Left kidney (tissue), 2 donors: ENCODE measurements around the gene ITPRIPL2. TPM values are rescaled to one million over a fixed set of nuclear protein-coding genes. Genes with fewer than 3 reads are reported as not detected.

Source experiments
- DNase-seq: peaks from one replicate; pipeline ENCODE4 v3.0.0-alpha.2; 2013
- polyA plus RNA-seq: library from polyadenylated mRNA; unstranded; fragments of 120-200 nt; gene quantifications from one replicate; pipeline ENCODE4 v1.2.1, GENCODE V29; 2013; ENCODE audit not compliant: insufficient read length

Gene ITPRIPL2
- polyA plus RNA-seq, 1 donor = 15.9 TPM

- DNase-seq = no peak
These were observed 5.2 kb downstream of the ITPRIPL2 start for GRCh38 chr16:19118938-19119431.

DNA sequence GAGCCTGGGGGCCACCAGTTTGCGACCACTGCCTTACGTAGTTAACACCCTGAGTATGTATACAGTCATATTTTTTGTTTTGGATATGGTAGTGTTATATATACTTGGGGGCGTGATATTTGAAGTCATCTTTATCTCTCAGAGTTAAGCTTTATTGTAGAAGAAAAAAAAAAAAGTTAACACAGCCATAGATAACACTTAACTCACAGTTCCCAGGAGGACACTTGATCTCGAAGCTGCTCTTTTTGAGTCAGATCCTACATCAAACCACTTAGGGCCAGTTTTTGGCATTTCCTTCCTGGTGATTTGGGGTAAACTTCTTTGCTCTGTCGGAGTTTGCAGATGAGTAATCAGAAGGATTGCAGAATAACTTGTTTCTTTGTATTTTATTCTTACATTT is 5.8 kb downstream of the ITPRIPL2 start:
- DNase-seq = no peak

DNA sequence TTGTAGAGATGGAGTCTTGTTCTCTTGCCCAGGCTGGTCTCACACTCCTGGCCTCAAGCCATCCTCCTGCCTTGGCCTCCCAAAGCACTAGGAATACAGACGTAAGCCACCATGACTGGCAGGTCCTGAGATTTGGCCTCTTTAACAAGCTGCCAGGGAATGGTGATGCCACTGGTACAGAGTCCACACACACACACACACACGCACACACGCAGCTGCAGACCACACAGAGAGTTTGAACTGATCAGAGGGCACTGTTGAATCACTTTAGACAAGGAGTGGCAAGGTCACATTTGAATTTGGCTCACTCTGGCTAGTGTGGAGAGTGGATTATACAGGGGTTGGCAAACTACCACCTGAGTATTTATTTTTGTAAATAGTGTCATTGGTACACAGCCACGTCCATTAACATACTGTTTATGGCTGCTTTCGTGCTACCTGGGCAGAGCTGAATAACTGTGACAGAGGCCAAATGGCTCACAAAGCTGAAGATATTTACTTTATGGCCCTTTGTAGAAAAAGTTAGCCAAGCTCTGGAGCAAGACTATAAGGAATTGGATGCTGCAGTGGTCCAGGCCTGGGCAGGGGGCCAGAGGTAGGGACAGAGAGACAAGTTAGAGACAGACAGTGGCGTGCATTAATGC is 9.9 kb downstream of the ITPRIPL2 start:
- DNase-seq = no peak

DNA sequence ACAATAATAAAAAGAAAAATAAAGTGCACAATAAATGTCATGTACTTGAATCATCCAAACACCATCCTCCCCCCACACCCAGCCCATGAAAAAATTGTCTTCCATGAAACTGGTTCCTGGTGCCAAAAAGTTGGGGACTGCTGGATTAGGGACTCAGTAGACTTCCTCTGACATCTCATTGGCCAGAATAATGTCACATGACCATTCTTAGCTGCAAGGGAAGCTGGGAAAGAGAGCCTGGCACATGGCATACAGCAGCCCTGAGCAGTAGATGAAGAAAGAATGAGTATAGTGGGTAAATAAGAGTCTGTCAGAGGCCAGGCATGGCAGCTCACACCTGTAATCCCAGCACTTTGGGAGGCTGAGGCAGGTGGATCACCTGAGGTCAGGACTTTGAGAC is 12.5 kb downstream of the ITPRIPL2 start:
- no peak for DNase-seq

- DNase-seq = no peak
These were observed 13.4 kb downstream of the ITPRIPL2 start for GRCh38 chr16:19127205-19127604.

DNA sequence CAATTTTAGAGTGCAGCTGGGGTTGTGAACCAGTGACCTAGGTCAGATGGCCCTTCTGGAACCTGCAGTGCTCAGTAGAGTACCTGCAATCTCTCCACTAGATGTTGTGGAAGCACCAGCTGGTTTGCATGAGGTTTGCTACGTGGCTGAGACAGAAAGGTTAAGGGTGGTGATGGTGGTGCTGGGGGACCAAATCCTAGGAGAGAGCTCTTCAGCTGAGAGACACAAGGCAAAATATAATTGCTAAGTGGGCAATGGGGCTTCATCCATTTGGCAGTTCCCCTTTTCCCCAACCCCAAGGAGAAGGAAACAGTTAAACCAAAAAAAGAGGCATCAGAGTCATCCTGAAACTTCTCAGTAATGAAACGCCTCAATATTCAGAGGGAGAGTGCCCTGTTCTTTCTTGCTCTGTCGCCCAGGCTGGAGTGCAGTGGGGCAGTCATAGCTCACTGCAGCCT is 13.9 kb downstream of the ITPRIPL2 start:
- DNase-seq = no peak

- DNase-seq = no peak
These were observed 14.9 kb downstream of the ITPRIPL2 start for GRCh38 chr16:19128454-19129200.

DNA sequence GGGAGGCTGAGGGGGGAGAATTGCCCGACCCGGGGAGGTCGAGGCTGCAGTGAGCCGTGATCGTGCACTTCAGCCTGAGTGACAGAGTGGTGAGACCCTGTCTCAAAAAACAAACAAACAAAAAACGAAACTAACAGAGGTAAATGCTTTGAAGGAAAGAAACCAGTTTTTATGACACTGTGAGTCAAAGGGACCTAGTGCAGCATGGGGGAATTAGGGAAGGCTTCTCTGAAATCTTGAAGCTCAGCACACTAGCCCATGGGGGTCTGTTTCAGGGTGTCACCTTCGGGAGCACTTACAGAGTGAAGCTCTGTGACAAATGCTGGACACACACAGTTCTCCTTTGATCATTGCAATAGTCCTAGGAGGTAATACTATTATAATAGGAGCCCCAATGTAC is 16.6 kb downstream of the ITPRIPL2 start:
- no peak for DNase-seq

DNA sequence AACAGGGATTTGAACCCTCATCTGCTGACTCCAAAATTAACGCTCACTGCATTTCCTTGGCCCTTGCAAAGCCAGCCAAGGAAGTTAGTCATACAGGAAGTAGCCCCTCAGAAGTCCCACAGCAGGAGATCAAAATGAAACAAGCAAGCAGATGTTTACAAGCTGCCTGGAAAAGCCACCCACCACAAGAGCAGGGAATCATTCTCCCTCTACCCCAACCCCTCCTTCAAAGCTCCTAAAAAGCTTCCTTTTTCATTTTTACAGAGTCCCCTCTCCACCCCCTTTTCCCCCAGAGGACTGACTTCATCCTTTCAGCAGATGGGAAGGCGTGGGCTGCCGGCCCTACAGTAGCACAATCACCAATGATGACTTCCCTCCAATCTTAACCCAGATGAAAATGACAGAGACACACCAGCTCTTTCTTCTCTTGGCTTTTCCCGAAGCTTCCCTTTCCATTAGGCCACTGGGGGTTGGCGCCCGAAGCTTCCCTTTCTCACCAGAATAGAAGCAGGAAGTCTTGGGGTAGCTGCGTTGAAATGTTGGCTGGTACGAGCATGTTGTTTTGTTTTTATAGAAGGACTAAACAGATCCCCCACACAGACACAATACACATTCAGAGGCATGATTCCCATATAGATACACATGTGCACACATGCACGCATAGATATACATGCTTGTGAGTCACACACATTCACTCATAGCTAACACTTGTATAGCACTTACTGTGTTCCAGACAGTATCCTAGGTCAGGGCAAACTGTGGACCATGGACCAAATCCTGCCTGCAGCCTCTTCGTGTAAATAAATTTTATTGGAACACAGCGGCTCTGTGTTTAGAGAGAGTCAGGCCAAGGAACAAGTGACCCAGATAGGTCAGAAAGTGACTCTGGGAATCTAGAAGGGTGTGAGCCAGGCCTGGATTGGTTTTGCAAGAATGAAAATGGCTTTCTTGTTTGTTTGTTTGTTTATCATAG is 17.4 kb downstream of the ITPRIPL2 start:
- DNase-seq = no peak

- no peak for DNase-seq
These were observed 18.1 kb downstream of the ITPRIPL2 start for GRCh38 chr16:19131825-19132218.

- DNase-seq = no peak
These were observed 18.5 kb downstream of the ITPRIPL2 start for GRCh38 chr16:19132255-19132654.

DNA sequence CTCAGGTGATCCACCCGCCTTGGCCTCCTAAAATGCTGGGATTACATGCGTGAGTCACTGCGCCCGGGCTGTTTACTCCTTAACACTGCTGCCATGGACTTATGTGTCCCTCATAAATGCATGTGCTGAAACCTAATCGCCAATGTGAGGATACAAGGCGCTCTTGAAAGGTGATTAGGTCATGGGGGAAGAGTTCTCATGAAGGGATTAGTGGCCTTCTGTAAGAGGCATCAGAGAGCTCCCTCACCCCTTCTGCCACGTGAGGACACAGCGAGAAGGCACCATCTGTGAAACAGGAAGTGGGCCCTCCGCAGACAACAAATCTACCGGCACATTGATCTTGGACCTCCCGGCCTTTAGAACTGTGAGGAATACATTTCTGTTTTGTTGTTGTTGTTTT is 19.1 kb downstream of the ITPRIPL2 start:
- DNase-seq = no peak

DNA sequence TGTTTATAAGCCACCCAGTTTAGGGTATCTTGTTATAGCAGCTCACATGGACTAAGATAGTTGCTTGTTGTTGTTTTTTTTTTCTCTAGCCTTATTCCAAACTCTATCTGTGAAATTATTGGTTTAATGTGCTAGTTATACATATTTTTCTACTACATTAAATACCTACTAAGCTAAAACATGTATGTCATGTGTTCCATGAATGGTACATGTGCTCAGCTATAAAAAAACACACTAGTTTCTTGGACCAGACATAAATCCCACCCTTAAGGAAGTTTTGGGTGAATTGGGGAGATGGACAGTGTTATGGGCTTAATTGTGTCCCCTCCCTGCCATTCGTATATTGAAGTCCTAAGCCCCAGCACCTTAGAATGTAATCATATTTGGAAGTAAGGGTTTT is 19.8 kb downstream of the ITPRIPL2 start:
- DNase-seq = no peak

- DNase-seq = no peak
These were observed 21.6 kb downstream of the ITPRIPL2 start for GRCh38 chr16:19135201-19135842.

- DNase-seq = no peak
These were observed 22.2 kb downstream of the ITPRIPL2 start for GRCh38 chr16:19135896-19136438.

DNA sequence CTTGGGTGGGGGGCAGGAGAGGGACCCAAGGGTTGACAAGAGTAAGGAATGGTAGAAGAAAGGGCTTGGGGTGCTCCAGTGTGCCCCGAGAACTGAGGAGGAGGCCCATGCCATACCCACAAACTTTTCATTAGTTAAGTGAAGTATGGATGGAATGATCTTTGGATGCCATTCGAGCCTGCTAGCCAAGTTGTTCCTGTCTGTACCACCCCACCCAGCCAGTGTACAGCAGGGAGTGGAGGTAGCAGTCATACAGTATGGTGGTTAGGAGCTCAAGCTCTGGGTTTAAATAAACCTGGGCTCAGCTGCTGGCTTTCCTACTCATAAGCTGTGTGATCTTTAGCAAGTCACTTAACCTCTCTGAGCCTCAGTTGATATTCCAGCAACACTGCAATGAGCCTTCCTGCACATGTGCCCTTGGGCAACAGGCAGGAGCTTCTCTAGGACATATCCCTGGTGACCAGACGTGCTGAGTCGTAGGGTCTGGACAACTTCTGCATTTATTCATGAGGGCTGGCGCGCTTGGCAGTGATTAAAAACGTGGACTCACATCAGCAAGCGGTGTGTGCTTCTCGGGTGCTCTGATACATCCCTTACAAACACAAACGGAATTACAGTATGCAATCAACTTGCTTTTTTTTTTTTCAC is 22.9 kb downstream of the ITPRIPL2 start:
- no peak for DNase-seq

- DNase-seq = no peak
These were observed 23.7 kb downstream of the ITPRIPL2 start for GRCh38 chr16:19137201-19138128.

DNA sequence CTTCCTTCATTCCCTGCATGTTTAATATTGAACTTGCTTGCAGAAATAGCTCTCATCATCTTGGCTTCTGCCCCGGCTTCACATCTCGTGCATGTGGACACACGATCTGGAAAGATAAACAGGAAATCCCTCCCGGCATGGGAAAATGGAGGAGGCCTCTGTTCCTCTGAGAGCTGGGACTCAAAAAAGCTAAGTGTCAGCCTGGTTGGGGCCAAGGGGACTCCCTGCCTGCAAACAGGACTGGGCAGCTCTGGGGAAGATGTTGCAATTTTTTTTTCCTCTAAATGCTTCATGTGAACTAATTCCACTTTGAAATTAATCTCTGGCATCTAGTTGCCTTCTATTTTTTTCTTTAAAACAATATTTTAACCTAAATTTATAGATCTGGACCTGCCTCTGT is 24.8 kb downstream of the ITPRIPL2 start:
- no peak for DNase-seq

DNA sequence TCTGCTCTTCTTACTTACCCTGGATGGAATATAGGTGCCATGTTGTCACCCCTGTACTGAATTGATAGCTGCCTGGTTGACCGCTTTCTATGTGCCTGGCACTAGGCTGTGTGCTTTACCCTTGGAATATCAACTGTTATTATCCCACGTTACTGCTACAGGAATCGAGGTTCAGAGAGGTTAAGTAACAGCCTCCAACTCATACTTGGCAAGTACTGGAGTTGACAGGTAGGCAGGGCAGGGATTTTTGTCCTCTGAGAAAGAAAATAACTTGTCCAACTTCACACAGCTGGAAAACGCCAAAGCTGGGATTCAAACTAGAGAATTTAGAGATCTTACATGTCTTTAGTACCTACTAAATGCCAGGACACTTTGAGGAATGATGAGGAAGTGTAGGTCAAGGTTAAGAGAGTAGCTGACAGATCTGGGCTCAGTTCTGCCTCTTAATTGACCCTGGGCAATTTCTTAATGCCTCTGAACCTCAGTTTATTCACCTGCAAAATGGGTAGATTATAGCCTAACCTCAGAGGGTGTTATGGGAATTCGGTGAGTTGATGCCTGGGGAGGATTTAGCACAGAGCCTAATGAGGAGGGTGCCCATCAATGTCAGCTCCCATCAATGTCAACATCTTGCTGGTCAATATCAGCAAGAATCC is 25.8 kb downstream of the ITPRIPL2 start:
- no peak for DNase-seq
